Measurements from ENCODE around the gene MYO7A. TPM values are rescaled to one million over a fixed set of nuclear protein-coding genes. Genes with fewer than 3 reads are reported as not detected.

MYO7A gene
- total RNA-seq, 1 donor from 2014 or later, result 2.2 TPM

DNA sequence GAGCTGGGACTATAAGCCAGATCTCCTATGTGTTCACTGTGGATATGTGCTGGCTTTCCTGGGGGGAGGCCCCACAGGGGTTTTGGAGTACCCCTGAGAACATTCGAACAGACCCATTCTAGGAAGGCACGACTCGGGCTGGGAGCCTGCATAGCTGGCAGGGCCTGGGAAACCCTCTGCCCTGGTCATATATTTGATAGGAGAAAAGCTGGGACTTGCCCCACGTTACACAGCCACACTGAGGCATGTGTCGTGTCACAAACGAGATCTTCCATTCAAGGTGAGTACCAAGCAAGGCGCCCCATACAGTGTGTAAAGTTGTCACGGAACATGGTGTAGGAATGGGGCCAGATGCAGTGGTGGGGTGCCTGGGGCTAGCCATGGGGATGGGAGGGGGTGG lies 11.2 kb downstream of the MYO7A start:
- no peak overlapping the region for H3K27ac Mint-ChIP-seq
- DNase-seq (ENCODE audit: low spot score in 2 of 2, unreplicated experiment in 2 of 2), result no peak
- no peak overlapping the region for H3K4me3 Mint-ChIP-seq
- TF ChIP-seq, protein P1, sequence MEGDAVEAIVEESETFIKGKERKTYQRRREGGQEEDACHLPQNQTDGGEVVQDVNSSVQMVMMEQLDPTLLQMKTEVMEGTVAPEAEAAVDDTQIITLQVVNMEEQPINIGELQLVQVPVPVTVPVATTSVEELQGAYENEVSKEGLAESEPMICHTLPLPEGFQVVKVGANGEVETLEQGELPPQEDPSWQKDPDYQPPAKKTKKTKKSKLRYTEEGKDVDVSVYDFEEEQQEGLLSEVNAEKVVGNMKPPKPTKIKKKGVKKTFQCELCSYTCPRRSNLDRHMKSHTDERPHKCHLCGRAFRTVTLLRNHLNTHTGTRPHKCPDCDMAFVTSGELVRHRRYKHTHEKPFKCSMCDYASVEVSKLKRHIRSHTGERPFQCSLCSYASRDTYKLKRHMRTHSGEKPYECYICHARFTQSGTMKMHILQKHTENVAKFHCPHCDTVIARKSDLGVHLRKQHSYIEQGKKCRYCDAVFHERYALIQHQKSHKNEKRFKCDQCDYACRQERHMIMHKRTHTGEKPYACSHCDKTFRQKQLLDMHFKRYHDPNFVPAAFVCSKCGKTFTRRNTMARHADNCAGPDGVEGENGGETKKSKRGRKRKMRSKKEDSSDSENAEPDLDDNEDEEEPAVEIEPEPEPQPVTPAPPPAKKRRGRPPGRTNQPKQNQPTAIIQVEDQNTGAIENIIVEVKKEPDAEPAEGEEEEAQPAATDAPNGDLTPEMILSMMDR (IDR thresholded peaks at IDR 0.05; ENCODE audit: unreplicated experiment), result no peak
- peaks cover 2% of the 10 kb centered on the region for H3K4me1 Mint-ChIP-seq
- H3K9me3 Mint-ChIP-seq, result no peaks in the 10 kb centered on the region
- no peaks in the 10 kb centered on the region for H3K27me3 Mint-ChIP-seq (ENCODE audit: low read depth)
- no peaks in the 10 kb centered on the region for H3K36me3 Mint-ChIP-seq

DNA sequence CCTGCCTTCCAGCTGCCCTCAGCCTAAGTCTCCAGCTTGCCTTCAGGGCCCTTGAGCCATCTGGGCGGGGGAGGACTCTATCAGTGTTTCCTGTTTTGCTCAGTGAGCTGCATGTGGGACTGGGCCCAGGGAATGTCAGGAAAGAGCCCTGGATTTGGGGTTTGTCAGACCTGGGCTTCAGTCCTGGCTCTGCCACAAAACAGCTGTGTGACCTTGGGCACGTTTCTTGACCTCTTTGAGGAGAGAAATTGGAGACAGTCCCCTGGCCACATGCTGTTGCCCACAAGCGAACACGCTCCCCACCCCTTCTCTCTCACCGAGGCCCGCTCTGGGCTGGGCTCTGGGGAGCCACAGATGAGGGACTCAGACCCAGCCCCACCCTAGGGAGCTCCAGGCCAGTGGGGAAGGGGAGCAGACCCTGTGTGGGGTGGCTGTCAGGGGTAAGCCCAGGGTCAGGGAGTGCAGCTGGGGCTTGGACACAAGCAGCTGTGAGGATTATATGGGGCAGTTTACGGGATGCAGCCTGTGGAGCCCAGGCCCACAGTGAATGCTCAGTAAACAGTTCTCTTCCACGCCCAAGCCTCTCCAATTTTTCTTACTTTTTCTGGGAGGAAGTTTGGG lies 12.3 kb downstream of the MYO7A start:
- Mint-ChIP-seq H3K9me3 (no peaks in the 10 kb centered on the region), H3K4me1 (peaks cover 2% of the 10 kb centered on the region), H3K36me3 (no peaks in the 10 kb centered on the region), H3K4me3 (no peak overlapping the region), H3K27ac (no peak overlapping the region), H3K27me3 (ENCODE audit: low read depth) (no peaks in the 10 kb centered on the region)
- DNase-seq (ENCODE audit: low spot score in 2 of 2, unreplicated experiment in 2 of 2), result no peak
- TF ChIP-seq, protein P1 (IDR thresholded peaks at IDR 0.05; ENCODE audit: unreplicated experiment), result no peak

DNA sequence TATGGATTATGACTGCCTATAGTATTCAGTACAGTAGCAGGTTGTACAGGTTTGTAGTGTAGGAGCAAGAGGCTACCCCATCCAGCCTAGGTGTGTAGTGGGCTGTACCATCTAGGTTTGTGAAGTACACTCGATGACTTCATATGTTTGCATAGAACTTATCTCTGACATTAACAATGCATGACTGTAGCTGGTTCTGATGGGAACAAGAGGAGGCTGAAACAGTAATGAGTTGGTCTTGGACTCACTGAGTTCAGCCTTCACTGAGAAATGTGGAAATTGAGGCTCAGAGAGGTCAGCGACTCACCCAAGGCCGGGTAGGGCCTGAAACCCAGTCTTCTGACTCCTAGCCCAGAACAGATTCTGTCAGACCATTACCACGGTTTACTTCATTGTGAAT lies 13.0 kb downstream of the MYO7A start:
- no peak for DNase-seq (ENCODE audit: low spot score in 2 of 2, unreplicated experiment in 2 of 2)
- no peaks in the 10 kb centered on the region for H3K36me3 Mint-ChIP-seq
- peaks cover 3% of the 10 kb centered on the region for H3K27me3 Mint-ChIP-seq (ENCODE audit: low read depth)
- H3K27ac Mint-ChIP-seq, result no peak overlapping the region
- TF ChIP-seq, protein P1 (IDR thresholded peaks at IDR 0.05; ENCODE audit: unreplicated experiment), result no peak
- H3K4me1 Mint-ChIP-seq, result peaks cover 2% of the 10 kb centered on the region
- no peak overlapping the region for H3K4me3 Mint-ChIP-seq
- no peaks in the 10 kb centered on the region for H3K9me3 Mint-ChIP-seq

DNA sequence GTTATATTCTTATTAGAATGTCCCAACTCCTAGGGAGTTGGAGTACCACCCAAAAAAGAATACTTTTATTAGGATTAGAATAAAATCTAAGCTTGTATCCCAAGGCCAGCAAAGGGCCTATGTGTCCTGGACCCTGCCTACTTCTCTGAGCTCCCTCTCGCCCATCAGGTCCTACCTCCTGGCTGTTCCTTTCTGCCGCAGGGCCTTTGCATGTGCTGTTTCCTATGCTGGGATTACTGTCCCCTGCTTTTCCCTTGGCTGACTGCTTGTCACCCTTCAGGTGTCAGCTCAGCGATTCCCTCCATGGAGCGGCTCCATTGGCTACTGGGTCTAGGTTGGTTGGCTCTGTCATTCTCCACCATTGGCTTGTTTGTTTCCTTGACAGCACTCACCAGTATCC lies 13.4 kb downstream of the MYO7A start:
- H3K9me3 Mint-ChIP-seq, result no peaks in the 10 kb centered on the region
- no peak overlapping the region for H3K27ac Mint-ChIP-seq
- H3K4me1 Mint-ChIP-seq, result peaks cover 2% of the 10 kb centered on the region
- H3K4me3 Mint-ChIP-seq, result no peak overlapping the region
- DNase-seq (ENCODE audit: low spot score in 2 of 2, unreplicated experiment in 2 of 2), result no peak
- TF ChIP-seq, protein P1 (IDR thresholded peaks at IDR 0.05; ENCODE audit: unreplicated experiment), result no peak
- H3K27me3 Mint-ChIP-seq (ENCODE audit: low read depth), result peaks cover 5% of the 10 kb centered on the region
- H3K36me3 Mint-ChIP-seq, result no peaks in the 10 kb centered on the region

DNA sequence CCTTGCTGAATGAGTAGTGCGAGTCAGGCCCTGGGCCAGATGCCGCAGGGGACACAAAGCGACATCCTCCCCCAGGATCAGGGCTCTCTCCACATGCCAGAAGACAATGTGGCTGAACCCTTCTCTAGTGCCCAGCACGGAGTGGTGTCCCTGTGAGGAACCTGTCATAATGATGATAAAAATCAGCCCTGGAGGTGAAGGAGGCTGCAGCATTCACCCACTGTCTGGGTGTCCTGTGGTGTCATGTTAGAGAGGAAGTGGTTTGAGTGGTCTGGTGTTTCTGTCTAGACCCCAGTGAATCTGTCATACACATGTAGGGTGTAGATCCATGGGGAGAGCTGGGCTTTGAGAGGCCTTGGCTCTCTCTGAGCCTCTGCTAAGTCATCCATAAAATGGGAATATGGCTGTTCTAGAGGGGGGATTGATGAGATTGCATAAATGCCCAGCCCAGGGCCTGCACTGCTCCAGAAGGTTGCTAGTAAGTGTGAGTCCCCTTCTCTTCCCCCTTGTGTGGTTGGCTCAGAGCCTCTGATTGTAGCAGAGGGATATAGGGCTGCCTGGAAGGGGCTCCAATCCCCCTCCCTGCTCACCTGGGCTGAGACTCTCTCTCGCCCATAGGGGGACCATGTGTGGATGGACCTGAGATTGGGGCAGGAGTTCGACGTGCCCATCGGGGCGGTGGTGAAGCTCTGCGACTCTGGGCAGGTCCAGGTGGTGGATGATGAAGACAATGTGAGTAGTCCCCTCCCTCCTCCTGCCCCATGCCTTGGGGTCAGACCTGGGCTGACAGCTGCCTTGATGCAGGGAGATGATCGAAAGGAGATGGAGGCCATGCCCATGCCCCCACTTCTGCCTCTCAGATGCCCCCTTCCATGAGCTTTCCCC lies 14.3 kb downstream of the MYO7A start:
- Mint-ChIP-seq H3K27me3 (ENCODE audit: low read depth) (peaks cover 10% of the 10 kb centered on the region), H3K9me3 (no peaks in the 10 kb centered on the region), H3K4me3 (no peak overlapping the region), H3K4me1 (peaks cover 4% of the 10 kb centered on the region), H3K36me3 (no peaks in the 10 kb centered on the region), H3K27ac (no peak overlapping the region)
- DNase-seq (ENCODE audit: low spot score in 2 of 2, unreplicated experiment in 2 of 2), result no peak
- TF ChIP-seq, protein P1 (IDR thresholded peaks at IDR 0.05; ENCODE audit: unreplicated experiment), result no peak

All from mesothelial cell of epicardium (in vitro differentiated cells).